SU-DHL-6 (cell line): Measurements from ENCODE around the gene ARHGEF4.

Experiments
- H2AFZ ChIP-seq: fragments of 200-600 bp; sonication (generic); 2 replicates; pipeline ENCODE4 v1.6.1; 2014; ENCODE audit warnings: low read depth, mild to moderate bottlenecking, moderate library complexity, mixed read lengths, antibody characterized with exemption, low read length; ENCODE audit not compliant: severe bottlenecking
- H3F3A ChIP-seq: fragments of 200-600 bp; shearing (Covaris generic); 2 replicates; pipeline ENCODE4 v1.6.0; 2016; ENCODE audit warnings: antibody characterized with exemption, mild to moderate bottlenecking; ENCODE audit not compliant: insufficient read depth
- H3K27ac ChIP-seq: fragments of 200-600 bp; sonication (generic); 2 replicates; pipeline ENCODE4 v1.5.1; 2016; ENCODE audit warnings: low read depth, mild to moderate bottlenecking, low read length, moderate library complexity, mixed read lengths
- H3K27me3 ChIP-seq: fragments of 200-600 bp; sonication (generic), shearing (Covaris generic); 2 replicates; pipeline ENCODE4 v1.6.0; 2014; ENCODE audit warnings: mild to moderate bottlenecking, low read length
- H3K36me3 ChIP-seq: fragments of 200-600 bp; sonication (generic); 2 replicates; pipeline ENCODE4 v1.6.1; 2014; ENCODE audit warnings: mild to moderate bottlenecking, low read length, mixed read lengths
- H3K4me2 ChIP-seq: fragments of 300-600, 200-600 bp; shearing (Covaris generic), sonication (generic); 2 replicates; pipeline ENCODE4 v1.6.0; 2014; ENCODE audit warnings: low read length, low read depth, mild to moderate bottlenecking; ENCODE audit not compliant: poor library complexity, severe bottlenecking
- H3K4me3 ChIP-seq: fragments of 200-600 bp; sonication (generic); 2 replicates; pipeline ENCODE4 v1.5.1; 2014; ENCODE audit warnings: antibody characterized with exemption, low read length, mild to moderate bottlenecking, mixed read lengths; ENCODE audit not compliant: insufficient read depth, poor library complexity, severe bottlenecking
- H3K79me2 ChIP-seq: fragments of 200-600 bp; sonication (generic); 2 replicates; pipeline ENCODE4 v1.6.1; 2014; ENCODE audit warnings: mild to moderate bottlenecking, low read length, moderate library complexity; ENCODE audit not compliant: insufficient read depth
- H3K9ac ChIP-seq: fragments of 200-600 bp; sonication (generic); 2 replicates; pipeline ENCODE4 v1.7.0; 2014; ENCODE audit warnings: mild to moderate bottlenecking, low read length
- H3K9me2 ChIP-seq: fragments of 200-600 bp; sonication (generic); replicated peaks from 2 replicates; pipeline ENCODE4 v1.6.1; 2014; ENCODE audit warnings: low read length; ENCODE audit not compliant: insufficient read depth
- H3K9me3 ChIP-seq: fragments of 200-600 bp; sonication (generic); 2 replicates; pipeline ENCODE4 v1.6.1; 2014; ENCODE audit warnings: low read length, mixed read lengths; ENCODE audit not compliant: insufficient read depth
- H4K20me1 ChIP-seq: fragments of 200-600 bp; sonication (generic); 2 replicates; pipeline ENCODE4 v1.6.1; 2014; ENCODE audit warnings: low read depth, mild to moderate bottlenecking, antibody characterized with exemption, low read length, moderate library complexity, mixed read lengths
- CTCF ChIP-seq: fragments of 200-600 bp; sonication (generic); IDR thresholded peaks from one replicate; pipeline ENCODE4 v1.5.1; 2017; ENCODE audit warnings: antibody characterized with exemption, mild to moderate bottlenecking, low read length, moderate library complexity; ENCODE audit not compliant: insufficient read depth, poor library complexity, severe bottlenecking
- EZH2phosphoT487 ChIP-seq: fragments of 200-600 bp; sonication (generic), shearing (Covaris generic); conservative IDR thresholded peaks from 2 replicates; pipeline ENCODE4 v1.6.1; 2018; ENCODE audit warnings: mild to moderate bottlenecking, antibody characterized with exemption, low read length, moderate library complexity, mixed read lengths

Gene ARHGEF4

DNA sequence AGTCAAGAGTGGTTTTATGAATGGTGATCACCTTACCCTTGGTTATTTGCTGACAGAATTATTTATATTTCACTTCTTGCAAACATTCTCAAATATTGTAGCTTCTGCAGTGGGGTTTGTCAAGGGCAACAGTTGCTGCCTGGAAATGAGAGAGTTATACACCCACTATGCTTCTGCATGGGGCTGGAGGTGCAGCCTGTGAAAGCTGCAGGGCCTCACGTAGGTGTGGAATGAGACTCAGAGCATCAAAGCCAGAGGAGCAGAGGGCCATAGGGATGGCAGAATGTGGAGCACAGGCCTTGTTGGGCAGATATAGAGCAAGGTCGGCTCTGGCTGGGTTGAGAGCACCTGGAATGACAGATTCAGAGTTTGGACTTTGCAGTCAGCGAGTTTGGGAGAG, 128.2 kb downstream of the ARHGEF4 start:
- H3K79me2 ChIP-seq, result no peaks in the 10 kb centered on the region
- H3K9me2 ChIP-seq, result no peaks in the 10 kb centered on the region
- H3K9ac ChIP-seq, result no peak overlapping the region
- H3K4me2 ChIP-seq, result no peak overlapping the region
- H3K36me3 ChIP-seq, result no peaks in the 10 kb centered on the region
- H3K27me3 ChIP-seq, result no peaks in the 10 kb centered on the region
- no peaks in the 10 kb centered on the region for H3F3A ChIP-seq
- TF ChIP-seq EZH2phosphoT487, result no peak
- no peak for TF ChIP-seq CTCF
- H3K4me3 ChIP-seq, result no peak overlapping the region
- no peaks in the 10 kb centered on the region for H4K20me1 ChIP-seq
- H2AFZ ChIP-seq, result no peak overlapping the region
- H3K9me3 ChIP-seq, result no peaks in the 10 kb centered on the region
- no peak overlapping the region for H3K27ac ChIP-seq

DNA sequence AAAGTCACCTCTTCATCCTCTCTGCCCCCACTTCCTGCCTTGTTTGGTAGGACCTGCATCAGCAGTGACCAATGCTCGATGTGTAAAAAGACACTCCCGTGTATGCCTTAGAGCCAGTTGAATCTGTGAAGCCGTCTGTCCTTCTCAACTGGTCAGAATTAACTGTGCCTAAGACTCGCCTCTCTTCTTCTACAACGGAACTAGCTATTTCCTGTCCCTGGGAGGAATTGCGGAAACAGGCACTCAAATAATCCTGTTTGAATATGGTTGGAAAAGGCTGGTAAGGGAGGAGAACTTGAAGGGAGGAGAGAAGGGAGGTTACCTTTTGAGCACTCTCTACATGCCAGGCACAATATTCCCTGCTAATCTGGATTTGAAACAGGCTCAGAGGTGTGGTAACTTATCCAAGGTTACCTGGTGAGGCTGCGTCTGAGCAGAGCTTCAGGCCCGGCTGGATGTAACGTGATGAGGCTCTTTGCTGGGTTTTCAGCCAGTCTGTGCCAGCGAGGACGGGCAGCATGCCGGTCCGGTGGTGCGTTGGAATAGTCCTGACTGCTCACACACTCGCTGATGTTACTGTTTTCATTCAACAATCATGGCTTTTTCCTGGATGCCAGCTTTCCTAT, 129.5 kb downstream of the ARHGEF4 start:
- Histone ChIP-seq H4K20me1 (no peaks in the 10 kb centered on the region), H3F3A (no peaks in the 10 kb centered on the region), H3K9me3 (no peaks in the 10 kb centered on the region), H3K4me3 (no peak overlapping the region), H3K9me2 (no peaks in the 10 kb centered on the region), H3K27ac (no peak overlapping the region), H3K27me3 (no peaks in the 10 kb centered on the region), H2AFZ (no peak overlapping the region), H3K4me2 (no peak overlapping the region), H3K79me2 (no peaks in the 10 kb centered on the region), H3K9ac (no peak overlapping the region), H3K36me3 (no peaks in the 10 kb centered on the region)
- TF ChIP-seq EZH2phosphoT487 (no peak), CTCF (no peak)

- Histone ChIP-seq H3K79me2 (no peaks in the 10 kb centered on the region), H3K4me3 (no peak overlapping the region), H3K27ac (no peak overlapping the region), H4K20me1 (no peaks in the 10 kb centered on the region), H3K9me3 (no peaks in the 10 kb centered on the region), H3K36me3 (no peaks in the 10 kb centered on the region), H3K9me2 (no peaks in the 10 kb centered on the region), H3K4me2 (no peak overlapping the region), H3K9ac (no peak overlapping the region), H3K27me3 (no peaks in the 10 kb centered on the region), H3F3A (no peaks in the 10 kb centered on the region), H2AFZ (no peak overlapping the region)
- no peak for TF ChIP-seq CTCF
- TF ChIP-seq EZH2phosphoT487, result no peak
Observed at GRCh38 chr2:130966775-130967490, 130.2 kb downstream of the ARHGEF4 start.
